GM19351 (cell line): Measurements from ENCODE around the gene PLS1.
"Not testable (repeated sequence)": the region's sequence is repeated elsewhere in the genome, so short reads cannot be mapped to it uniquely, and the experiment has no call there.

Experiments
- ATAC-seq: cut with Tn5 transposase; IDR thresholded peaks from one replicate; pipeline ENCODE4 v1.9.1; 2021; ENCODE audit warnings: mild to moderate bottlenecking, moderate library complexity; ENCODE audit not compliant: unreplicated experiment

PLS1 gene

GRCh38 chr3:142752605-142753004 is 156.4 kb downstream of the PLS1 start:
- ATAC-seq, result not testable (repeated sequence)

GRCh38 chr3:142754494-142754893 is 158.3 kb downstream of the PLS1 start:
- ATAC-seq, result no peak
